ENCODE data around the gene SERPINE3.

SERPINE3 gene

GRCh38 chr13:51361106-51361505, 21.6 kb downstream of the SERPINE3 start:
- no peak for DNase-seq

- DNase-seq, result no peak
Observed at GRCh38 chr13:51363625-51364024, 24.1 kb downstream of the SERPINE3 start.

GRCh38 chr13:51364404-51365008, 25.0 kb downstream of the SERPINE3 start:
- no peak for DNase-seq

GRCh38 chr13:51370116-51370515, 30.6 kb downstream of the SERPINE3 start:
- no peak for DNase-seq

- DNase-seq, result no peak
Observed at GRCh38 chr13:51370811-51371210, 31.3 kb downstream of the SERPINE3 start.

- DNase-seq, result no peak
Observed at GRCh38 chr13:51371768-51372399, 32.4 kb downstream of the SERPINE3 start.

- no peak for DNase-seq
Observed at GRCh38 chr13:51373451-51373850, 34.0 kb downstream of the SERPINE3 start.

- no peak for DNase-seq
Observed at GRCh38 chr13:51380269-51380668, 40.8 kb downstream of the SERPINE3 start.

GRCh38 chr13:51385114-51385513, 45.6 kb downstream of the SERPINE3 start:
- no peak for DNase-seq

- no peak for DNase-seq
Observed at GRCh38 chr13:51394724-51395123, 55.2 kb downstream of the SERPINE3 start.

GRCh38 chr13:51396352-51396751, 56.9 kb downstream of the SERPINE3 start:
- no peak for DNase-seq

GRCh38 chr13:51397262-51397941, 57.9 kb downstream of the SERPINE3 start:
- DNase-seq, result no peak

- no peak for DNase-seq
Observed at GRCh38 chr13:51405176-51405575, 65.7 kb downstream of the SERPINE3 start.

GRCh38 chr13:51412431-51412830, 72.9 kb downstream of the SERPINE3 start:
- DNase-seq, result no peak

Data from amygdala (tissue), 56 donors.